SU-DHL-6 (cell line): ENCODE results near the gene LTBP2.
"Not testable (repeated sequence)": the region's sequence is repeated elsewhere in the genome, so short reads cannot be mapped to it uniquely, and the experiment has no call there.

Source experiments
- H2AFZ ChIP-seq: fragments of 200-600 bp; sonication (generic); 2 replicates; pipeline ENCODE4 v1.6.1; 2014; ENCODE audit warnings: low read depth, mild to moderate bottlenecking, moderate library complexity, mixed read lengths, antibody characterized with exemption, low read length; ENCODE audit not compliant: severe bottlenecking
- H3F3A ChIP-seq: fragments of 200-600 bp; shearing (Covaris generic); 2 replicates; pipeline ENCODE4 v1.6.0; 2016; ENCODE audit warnings: antibody characterized with exemption, mild to moderate bottlenecking; ENCODE audit not compliant: insufficient read depth
- H3K27ac ChIP-seq: fragments of 200-600 bp; sonication (generic); 2 replicates; pipeline ENCODE4 v1.5.1; 2016; ENCODE audit warnings: low read depth, mild to moderate bottlenecking, low read length, moderate library complexity, mixed read lengths
- H3K27me3 ChIP-seq: fragments of 200-600 bp; sonication (generic), shearing (Covaris generic); 2 replicates; pipeline ENCODE4 v1.6.0; 2014; ENCODE audit warnings: mild to moderate bottlenecking, low read length
- H3K36me3 ChIP-seq: fragments of 200-600 bp; sonication (generic); 2 replicates; pipeline ENCODE4 v1.6.1; 2014; ENCODE audit warnings: mild to moderate bottlenecking, low read length, mixed read lengths
- H3K4me2 ChIP-seq: fragments of 300-600, 200-600 bp; shearing (Covaris generic), sonication (generic); 2 replicates; pipeline ENCODE4 v1.6.0; 2014; ENCODE audit warnings: low read length, low read depth, mild to moderate bottlenecking; ENCODE audit not compliant: poor library complexity, severe bottlenecking
- H3K4me3 ChIP-seq: fragments of 200-600 bp; sonication (generic); 2 replicates; pipeline ENCODE4 v1.5.1; 2014; ENCODE audit warnings: antibody characterized with exemption, low read length, mild to moderate bottlenecking, mixed read lengths; ENCODE audit not compliant: insufficient read depth, poor library complexity, severe bottlenecking
- H3K79me2 ChIP-seq: fragments of 200-600 bp; sonication (generic); 2 replicates; pipeline ENCODE4 v1.6.1; 2014; ENCODE audit warnings: mild to moderate bottlenecking, low read length, moderate library complexity; ENCODE audit not compliant: insufficient read depth
- H3K9ac ChIP-seq: fragments of 200-600 bp; sonication (generic); 2 replicates; pipeline ENCODE4 v1.7.0; 2014; ENCODE audit warnings: mild to moderate bottlenecking, low read length
- H3K9me2 ChIP-seq: fragments of 200-600 bp; sonication (generic); replicated peaks from 2 replicates; pipeline ENCODE4 v1.6.1; 2014; ENCODE audit warnings: low read length; ENCODE audit not compliant: insufficient read depth
- H3K9me3 ChIP-seq: fragments of 200-600 bp; sonication (generic); 2 replicates; pipeline ENCODE4 v1.6.1; 2014; ENCODE audit warnings: low read length, mixed read lengths; ENCODE audit not compliant: insufficient read depth
- H4K20me1 ChIP-seq: fragments of 200-600 bp; sonication (generic); 2 replicates; pipeline ENCODE4 v1.6.1; 2014; ENCODE audit warnings: low read depth, mild to moderate bottlenecking, antibody characterized with exemption, low read length, moderate library complexity, mixed read lengths
- CTCF ChIP-seq: fragments of 200-600 bp; sonication (generic); IDR thresholded peaks from one replicate; pipeline ENCODE4 v1.5.1; 2017; ENCODE audit warnings: antibody characterized with exemption, mild to moderate bottlenecking, low read length, moderate library complexity; ENCODE audit not compliant: insufficient read depth, poor library complexity, severe bottlenecking
- EZH2phosphoT487 ChIP-seq: fragments of 200-600 bp; sonication (generic), shearing (Covaris generic); conservative IDR thresholded peaks from 2 replicates; pipeline ENCODE4 v1.6.1; 2018; ENCODE audit warnings: mild to moderate bottlenecking, antibody characterized with exemption, low read length, moderate library complexity, mixed read lengths

Gene LTBP2

DNA sequence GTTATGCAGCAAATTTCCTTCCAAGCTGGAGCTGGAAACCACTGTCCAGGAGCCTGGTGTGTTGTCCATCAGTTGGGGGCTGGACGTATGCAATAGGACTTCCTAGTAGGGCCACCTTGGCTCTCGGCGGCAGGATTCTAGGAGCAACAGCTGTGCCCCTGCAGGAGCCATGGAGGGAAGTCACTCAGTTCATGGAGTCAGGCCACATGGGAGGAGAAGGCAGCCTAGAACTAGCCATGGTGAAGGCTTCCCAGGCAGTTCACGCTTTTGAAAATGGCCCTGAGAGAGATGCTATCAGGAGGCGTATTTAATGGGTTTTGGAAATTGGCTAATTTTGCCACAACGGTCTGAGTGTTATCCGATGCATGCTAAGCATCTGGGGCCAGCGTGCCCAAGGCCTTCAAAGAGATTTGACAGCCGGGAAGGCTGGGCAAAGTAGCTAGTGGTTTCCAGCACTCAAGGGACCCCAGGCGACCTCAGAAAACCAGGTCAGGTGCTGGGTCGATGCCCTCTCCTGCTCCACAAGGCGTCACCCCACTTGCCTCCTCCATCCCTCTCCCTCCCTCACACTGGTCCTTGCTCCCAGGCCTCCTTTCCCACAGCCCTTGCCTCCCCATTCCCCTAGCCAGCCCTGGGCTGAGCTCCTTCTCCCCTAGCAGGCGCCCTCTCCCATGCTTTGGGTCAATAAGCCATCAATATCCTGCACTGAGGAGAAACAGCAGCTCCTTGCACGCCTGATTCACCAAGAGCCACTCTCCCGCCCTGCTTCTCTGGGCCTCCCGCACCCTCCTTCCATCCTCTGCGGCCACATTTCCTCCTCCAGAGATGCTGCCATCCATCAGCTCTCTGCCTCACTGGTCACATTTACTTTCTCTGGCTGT, 155.1 kb downstream of the LTBP2 start:
- TF ChIP-seq EZH2phosphoT487 = no peak
- no peak for TF ChIP-seq CTCF
- Histone ChIP-seq H3K4me2 (no peak overlapping the region), H3K4me3 (no peak overlapping the region), H3K27ac (no peak overlapping the region), H4K20me1 (no peaks in the 10 kb centered on the region), H3K9me2 (no peaks in the 10 kb centered on the region), H3F3A (no peaks in the 10 kb centered on the region), H3K9me3 (no peaks in the 10 kb centered on the region), H3K27me3 (no peaks in the 10 kb centered on the region), H3K36me3 (no peaks in the 10 kb centered on the region), H3K79me2 (no peaks in the 10 kb centered on the region), H3K9ac (no peak overlapping the region), H2AFZ (no peak overlapping the region)

DNA sequence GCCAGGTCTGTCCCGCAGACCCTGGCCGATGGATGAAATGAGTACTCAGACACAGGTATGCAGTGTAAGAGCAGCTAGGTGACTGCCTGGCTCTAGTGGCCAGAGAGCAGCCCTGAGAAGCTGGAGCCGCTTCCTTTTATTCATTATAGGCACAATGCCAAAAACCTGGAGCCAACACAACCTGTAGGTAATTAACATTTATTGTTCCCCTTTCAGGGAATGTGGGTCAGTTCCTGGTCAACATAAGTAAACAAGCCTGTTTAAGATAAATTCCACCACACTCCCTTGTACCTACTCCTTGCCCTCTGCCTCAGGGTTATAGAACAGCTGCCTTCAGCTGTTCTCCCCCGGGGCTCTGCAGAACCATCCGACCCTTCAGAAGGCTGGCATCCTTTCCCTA, 157.6 kb downstream of the LTBP2 start:
- not testable (repeated sequence) for H3K27ac ChIP-seq, H4K20me1 ChIP-seq, H3K4me2 ChIP-seq, H3K9me3 ChIP-seq, H3K4me3 ChIP-seq, H3K27me3 ChIP-seq, H3K9me2 ChIP-seq, H3K79me2 ChIP-seq, H3K9ac ChIP-seq, H3K36me3 ChIP-seq, H2AFZ ChIP-seq, H3F3A ChIP-seq
